PFSK-1 (cell line): Measurements from ENCODE around the gene KXD1.

Experiments
- FOXP2 ChIP-seq: optimal IDR thresholded peaks from 2 replicates; pipeline ENCODE3; 2011; ENCODE audit warnings: borderline replicate concordance, control low read depth, inconsistent platforms; ENCODE audit not compliant: insufficient read depth; ENCODE audit errors: extremely low read length, extremely low read depth
- POLR2AphosphoS5 ChIP-seq: IDR thresholded peaks from 2 replicates; pipeline ENCODE4 v1.6.1; 2012; ENCODE audit warnings: low read depth, mild to moderate bottlenecking, control low read depth, low read length, moderate library complexity
- SIN3A ChIP-seq: IDR thresholded peaks from 2 replicates; pipeline ENCODE4 v1.6.1; 2012; ENCODE audit warnings: mild to moderate bottlenecking, low read length, moderate library complexity, borderline replicate concordance; ENCODE audit not compliant: insufficient read depth
- TAF1 ChIP-seq: IDR thresholded peaks from 2 replicates; pipeline ENCODE4 v1.6.1; 2012; ENCODE audit warnings: low read length, control low read depth, borderline replicate concordance; ENCODE audit not compliant: insufficient read depth
- TF ChIP-seq, protein P1 (sequence below), 2 experiments: IDR thresholded peaks; 2 replicates each; pipeline versions ENCODE4 v1.6.1 to v1.8.0; 2011 to 2012; ENCODE audit warnings: low read depth in 2 of 2, low read length in 2 of 2, control low read depth in 1 of 2, inconsistent platforms in 1 of 2, mild to moderate bottlenecking in 1 of 2, moderate library complexity in 1 of 2; ENCODE audit not compliant: insufficient read depth in 1 of 2

The KXD1 gene

DNA sequence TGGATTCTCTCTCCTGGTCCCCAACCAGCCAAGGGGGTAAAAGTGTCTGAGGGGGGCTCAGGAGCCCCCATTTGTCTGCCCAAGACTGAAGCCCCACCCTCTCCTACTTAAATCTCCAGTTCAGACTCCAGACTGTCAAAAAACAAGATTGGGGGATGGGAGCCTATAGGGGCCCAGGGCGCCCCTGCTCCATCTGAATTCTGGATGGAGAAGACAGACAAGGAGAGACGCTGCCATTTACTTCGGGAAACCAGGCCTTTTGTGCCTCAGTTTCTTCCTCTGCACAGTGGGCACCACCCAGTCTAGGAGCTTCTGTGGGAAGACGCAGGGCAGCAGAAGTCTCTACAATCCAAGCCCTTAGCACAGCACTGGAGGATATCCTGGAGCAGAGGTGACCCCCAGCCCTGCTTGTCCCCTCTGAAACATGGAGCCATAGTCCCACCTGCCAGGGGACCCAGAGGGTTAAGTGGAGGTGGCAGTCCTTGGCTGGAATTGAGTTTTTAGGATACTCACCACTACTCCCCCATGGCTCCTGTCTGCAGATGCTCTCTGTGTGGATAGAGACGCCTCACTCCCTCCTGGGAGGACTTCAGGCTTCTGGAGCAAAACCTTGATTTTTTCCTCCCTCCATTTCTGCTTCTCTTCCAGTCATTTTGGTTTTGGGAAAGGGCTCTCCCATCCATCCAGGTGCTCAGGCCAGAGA is 50.6 kb downstream of the KXD1 start:
- TF ChIP-seq, protein P1, sequence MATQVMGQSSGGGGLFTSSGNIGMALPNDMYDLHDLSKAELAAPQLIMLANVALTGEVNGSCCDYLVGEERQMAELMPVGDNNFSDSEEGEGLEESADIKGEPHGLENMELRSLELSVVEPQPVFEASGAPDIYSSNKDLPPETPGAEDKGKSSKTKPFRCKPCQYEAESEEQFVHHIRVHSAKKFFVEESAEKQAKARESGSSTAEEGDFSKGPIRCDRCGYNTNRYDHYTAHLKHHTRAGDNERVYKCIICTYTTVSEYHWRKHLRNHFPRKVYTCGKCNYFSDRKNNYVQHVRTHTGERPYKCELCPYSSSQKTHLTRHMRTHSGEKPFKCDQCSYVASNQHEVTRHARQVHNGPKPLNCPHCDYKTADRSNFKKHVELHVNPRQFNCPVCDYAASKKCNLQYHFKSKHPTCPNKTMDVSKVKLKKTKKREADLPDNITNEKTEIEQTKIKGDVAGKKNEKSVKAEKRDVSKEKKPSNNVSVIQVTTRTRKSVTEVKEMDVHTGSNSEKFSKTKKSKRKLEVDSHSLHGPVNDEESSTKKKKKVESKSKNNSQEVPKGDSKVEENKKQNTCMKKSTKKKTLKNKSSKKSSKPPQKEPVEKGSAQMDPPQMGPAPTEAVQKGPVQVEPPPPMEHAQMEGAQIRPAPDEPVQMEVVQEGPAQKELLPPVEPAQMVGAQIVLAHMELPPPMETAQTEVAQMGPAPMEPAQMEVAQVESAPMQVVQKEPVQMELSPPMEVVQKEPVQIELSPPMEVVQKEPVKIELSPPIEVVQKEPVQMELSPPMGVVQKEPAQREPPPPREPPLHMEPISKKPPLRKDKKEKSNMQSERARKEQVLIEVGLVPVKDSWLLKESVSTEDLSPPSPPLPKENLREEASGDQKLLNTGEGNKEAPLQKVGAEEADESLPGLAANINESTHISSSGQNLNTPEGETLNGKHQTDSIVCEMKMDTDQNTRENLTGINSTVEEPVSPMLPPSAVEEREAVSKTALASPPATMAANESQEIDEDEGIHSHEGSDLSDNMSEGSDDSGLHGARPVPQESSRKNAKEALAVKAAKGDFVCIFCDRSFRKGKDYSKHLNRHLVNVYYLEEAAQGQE (IDR thresholded peaks at IDR 0.05; ENCODE audit: insufficient read depth in 1 of 2, low read depth in 2 of 2, low read length in 2 of 2): no peak
- TF ChIP-seq FOXP2 (no peak), POLR2AphosphoS5 (no peak), TAF1 (no peak), SIN3A (no peak)

DNA sequence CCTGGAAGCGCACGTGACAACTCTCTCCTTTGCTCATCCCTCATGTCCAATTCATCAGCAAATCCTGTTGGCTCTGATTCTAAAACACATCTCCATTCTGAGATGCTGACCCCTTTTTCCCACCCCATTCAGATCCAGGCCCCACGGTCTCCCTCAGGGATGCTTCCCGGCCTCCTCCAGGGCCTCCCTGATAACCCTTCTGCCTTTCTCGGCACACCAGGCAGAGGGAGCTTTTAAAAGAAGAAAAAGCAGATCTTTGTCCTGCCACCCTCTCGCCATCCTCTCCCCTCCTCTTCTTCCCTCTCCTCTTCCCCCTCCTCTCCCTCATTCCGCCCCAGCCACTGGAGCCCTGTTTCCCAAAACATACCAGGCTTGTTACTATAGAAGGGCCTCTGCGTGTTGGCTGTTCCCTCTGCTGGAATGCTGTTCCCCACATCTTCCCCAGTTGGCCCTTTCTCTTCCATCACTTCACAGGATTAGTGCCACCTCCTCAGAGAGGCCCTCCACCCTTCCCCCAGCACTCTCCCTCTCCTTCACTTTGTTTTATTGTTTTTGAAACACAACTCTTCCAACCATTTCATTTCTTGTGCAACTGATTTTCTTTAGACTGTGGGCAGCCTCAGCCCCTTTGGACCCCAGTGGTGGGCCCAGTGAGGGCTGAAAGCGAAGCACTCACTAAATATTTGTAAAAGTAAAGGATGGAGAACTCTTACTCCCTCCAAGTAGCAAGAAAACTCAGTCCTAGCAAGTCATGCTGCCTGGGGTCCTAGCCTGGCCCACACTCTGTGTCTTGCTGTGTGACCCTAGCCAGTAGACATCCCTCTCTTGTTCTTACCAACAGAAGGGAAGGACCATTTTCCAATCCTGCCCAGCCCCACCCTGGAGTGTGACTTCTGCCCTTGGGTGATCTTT is 51.4 kb downstream of the KXD1 start:
- TF ChIP-seq, protein P1 (IDR thresholded peaks at IDR 0.05; ENCODE audit: insufficient read depth in 1 of 2, low read depth in 2 of 2, low read length in 2 of 2): no peak
- TF ChIP-seq POLR2AphosphoS5: no peak
- no peak for TF ChIP-seq TAF1
- TF ChIP-seq SIN3A: no peak
- TF ChIP-seq FOXP2: no peak

- no peak for TF ChIP-seq SIN3A
- no peak for TF ChIP-seq POLR2AphosphoS5
- TF ChIP-seq FOXP2: no peak
- no peak for TF ChIP-seq TAF1
- TF ChIP-seq, protein P1 (IDR thresholded peaks at IDR 0.05; ENCODE audit: insufficient read depth in 1 of 2, low read depth in 2 of 2, low read length in 2 of 2): no peak
Observed at GRCh38 chr19:18609717-18610051, 52.0 kb downstream of the KXD1 start.

- TF ChIP-seq, protein P1 (IDR thresholded peaks at IDR 0.05; ENCODE audit: insufficient read depth in 1 of 2, low read depth in 2 of 2, low read length in 2 of 2): no peak
- TF ChIP-seq TAF1: no peak
- no peak for TF ChIP-seq POLR2AphosphoS5
- no peak for TF ChIP-seq SIN3A
- TF ChIP-seq FOXP2: no peak
Observed at GRCh38 chr19:18610245-18610555, 52.5 kb downstream of the KXD1 start.
